ENCODE data around the gene MGAT4B. TPM values are rescaled to one million over a fixed set of nuclear protein-coding genes. Genes with fewer than 3 reads are reported as not detected.

The MGAT4B gene
- total RNA-seq, 1 experiment from 2014 or later: 406 TPM

DNA sequence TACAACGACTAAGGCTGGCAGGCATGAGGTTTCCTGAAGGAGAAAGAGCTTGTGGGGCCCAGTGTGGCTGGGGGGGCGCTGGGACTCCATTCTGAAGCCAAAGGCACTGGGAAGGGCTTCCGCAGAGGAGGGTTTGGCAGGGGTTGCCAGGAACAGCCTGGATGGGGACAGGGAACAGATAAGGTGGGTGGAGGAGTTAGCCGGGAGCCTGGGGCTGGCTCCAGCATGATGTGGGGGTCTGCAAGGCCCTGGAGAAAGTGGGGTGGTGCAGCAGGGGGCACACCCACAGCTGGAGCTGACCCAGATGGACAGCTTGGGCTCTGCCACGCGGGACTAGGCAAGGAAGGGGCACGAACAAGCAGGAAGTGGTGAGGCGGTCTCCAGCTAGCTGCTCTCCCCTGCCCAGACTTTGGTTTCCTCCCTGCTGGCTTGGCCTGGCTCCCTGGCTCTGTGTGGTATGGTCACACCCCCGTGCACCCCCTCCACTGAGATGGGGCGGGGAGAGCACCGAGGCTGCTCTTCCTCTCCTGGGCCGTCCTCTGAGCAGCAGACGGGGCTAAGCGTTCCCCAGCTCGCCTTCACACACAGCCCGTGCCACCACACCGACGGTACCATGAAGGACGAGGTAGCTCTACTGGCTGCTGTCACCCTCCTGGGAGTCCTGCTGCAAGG lies 13.1 kb downstream of the MGAT4B start, which contains the start of gene LTC4S:
LTC4S (plus strand) TSS at position 519 of the 672 bp plus-strand sequence; CDS start at position 614, 95 bp downstream.
- CTCF ChIA-PET: no interaction called here
- POLR2A ChIA-PET: interaction anchor here (1.1 kb wide), 1 partner anchor 14 kb away, joined by 3 read pairs; no protein-coding TSS in a partner anchor
- intact Hi-C loops (cut with micrococcal nuclease; ENCODE audit: unreplicated experiment) (no loop called here), in situ Hi-C loops (cut with HindIII; ENCODE audit: low pct_unique_long_range_greater_than_20kb, low sequenced_read_pairs) (no loop called here)
- Histone ChIP-seq H3K4me3 (ENCODE audit: low read depth in 2 of 2, low read length in 2 of 2) (no peak within 1 kb of the TSS; a peak in 1 of 4 replicates), H3K27ac (ENCODE audit: low read length) (no peak within 1 kb of the TSS), H3K4me1 (ENCODE audit: control insufficient read depth, insufficient read depth, low read length) (peaks cover 9% of the 10 kb centered on the region), H3K27me3 (ENCODE audit: control insufficient read depth, insufficient read depth, low read length) (no peaks in the 10 kb centered on the region), H3K9me3 (ENCODE audit: control insufficient read depth, insufficient read depth, low read depth, low read length) (no peaks in the 10 kb centered on the region), H3K36me3 (ENCODE audit: control insufficient read depth, insufficient read depth, low read length) (no peaks in the 10 kb centered on the region; the same call in 1 of the 2 replicates)
- BruUV-seq (replicated peaks): no TSS peak
- DNase-seq (ENCODE audit: low read depth, low spot score) (no peak), ATAC-seq (no peak)
- TF ChIP-seq, protein P1, sequence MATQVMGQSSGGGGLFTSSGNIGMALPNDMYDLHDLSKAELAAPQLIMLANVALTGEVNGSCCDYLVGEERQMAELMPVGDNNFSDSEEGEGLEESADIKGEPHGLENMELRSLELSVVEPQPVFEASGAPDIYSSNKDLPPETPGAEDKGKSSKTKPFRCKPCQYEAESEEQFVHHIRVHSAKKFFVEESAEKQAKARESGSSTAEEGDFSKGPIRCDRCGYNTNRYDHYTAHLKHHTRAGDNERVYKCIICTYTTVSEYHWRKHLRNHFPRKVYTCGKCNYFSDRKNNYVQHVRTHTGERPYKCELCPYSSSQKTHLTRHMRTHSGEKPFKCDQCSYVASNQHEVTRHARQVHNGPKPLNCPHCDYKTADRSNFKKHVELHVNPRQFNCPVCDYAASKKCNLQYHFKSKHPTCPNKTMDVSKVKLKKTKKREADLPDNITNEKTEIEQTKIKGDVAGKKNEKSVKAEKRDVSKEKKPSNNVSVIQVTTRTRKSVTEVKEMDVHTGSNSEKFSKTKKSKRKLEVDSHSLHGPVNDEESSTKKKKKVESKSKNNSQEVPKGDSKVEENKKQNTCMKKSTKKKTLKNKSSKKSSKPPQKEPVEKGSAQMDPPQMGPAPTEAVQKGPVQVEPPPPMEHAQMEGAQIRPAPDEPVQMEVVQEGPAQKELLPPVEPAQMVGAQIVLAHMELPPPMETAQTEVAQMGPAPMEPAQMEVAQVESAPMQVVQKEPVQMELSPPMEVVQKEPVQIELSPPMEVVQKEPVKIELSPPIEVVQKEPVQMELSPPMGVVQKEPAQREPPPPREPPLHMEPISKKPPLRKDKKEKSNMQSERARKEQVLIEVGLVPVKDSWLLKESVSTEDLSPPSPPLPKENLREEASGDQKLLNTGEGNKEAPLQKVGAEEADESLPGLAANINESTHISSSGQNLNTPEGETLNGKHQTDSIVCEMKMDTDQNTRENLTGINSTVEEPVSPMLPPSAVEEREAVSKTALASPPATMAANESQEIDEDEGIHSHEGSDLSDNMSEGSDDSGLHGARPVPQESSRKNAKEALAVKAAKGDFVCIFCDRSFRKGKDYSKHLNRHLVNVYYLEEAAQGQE (IDR thresholded peaks at IDR 0.05; ENCODE audit: insufficient read depth in 1 of 2, low read depth in 2 of 2, low read length in 1 of 2): no peak
- TF ChIP-seq POLR2AphosphoS5 (IDR thresholded peaks at IDR 0.05; ENCODE audit: low read depth, low read length) (no peak), TCF7L2 (IDR thresholded peaks at IDR 0.05; ENCODE audit: low read depth, low read length) (no peak), SIN3A (IDR thresholded peaks at IDR 0.05; ENCODE audit: borderline replicate concordance, insufficient read depth, low read depth, low read length) (no peak)
- TF ChIP-seq, protein P2, sequence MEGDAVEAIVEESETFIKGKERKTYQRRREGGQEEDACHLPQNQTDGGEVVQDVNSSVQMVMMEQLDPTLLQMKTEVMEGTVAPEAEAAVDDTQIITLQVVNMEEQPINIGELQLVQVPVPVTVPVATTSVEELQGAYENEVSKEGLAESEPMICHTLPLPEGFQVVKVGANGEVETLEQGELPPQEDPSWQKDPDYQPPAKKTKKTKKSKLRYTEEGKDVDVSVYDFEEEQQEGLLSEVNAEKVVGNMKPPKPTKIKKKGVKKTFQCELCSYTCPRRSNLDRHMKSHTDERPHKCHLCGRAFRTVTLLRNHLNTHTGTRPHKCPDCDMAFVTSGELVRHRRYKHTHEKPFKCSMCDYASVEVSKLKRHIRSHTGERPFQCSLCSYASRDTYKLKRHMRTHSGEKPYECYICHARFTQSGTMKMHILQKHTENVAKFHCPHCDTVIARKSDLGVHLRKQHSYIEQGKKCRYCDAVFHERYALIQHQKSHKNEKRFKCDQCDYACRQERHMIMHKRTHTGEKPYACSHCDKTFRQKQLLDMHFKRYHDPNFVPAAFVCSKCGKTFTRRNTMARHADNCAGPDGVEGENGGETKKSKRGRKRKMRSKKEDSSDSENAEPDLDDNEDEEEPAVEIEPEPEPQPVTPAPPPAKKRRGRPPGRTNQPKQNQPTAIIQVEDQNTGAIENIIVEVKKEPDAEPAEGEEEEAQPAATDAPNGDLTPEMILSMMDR (IDR thresholded peaks at IDR 0.05): no peak

- CTCF ChIA-PET: interaction anchor here (0.6 kb wide), 1 partner anchor 30 kb away, joined by 5 read pairs; no protein-coding TSS in a partner anchor
- no TSS peak for BruUV-seq (replicated peaks)
- POLR2A ChIA-PET: no interaction called here
- intact Hi-C loops (cut with micrococcal nuclease; ENCODE audit: unreplicated experiment) (no loop called here), in situ Hi-C loops (cut with HindIII; ENCODE audit: low pct_unique_long_range_greater_than_20kb, low sequenced_read_pairs) (no loop called here)
- TF ChIP-seq POLR2AphosphoS5 (IDR thresholded peaks at IDR 0.05; ENCODE audit: low read depth, low read length) (no peak), TCF7L2 (IDR thresholded peaks at IDR 0.05; ENCODE audit: low read depth, low read length) (no peak)
- TF ChIP-seq, protein P1 (IDR thresholded peaks at IDR 0.05; ENCODE audit: insufficient read depth in 1 of 2, low read depth in 2 of 2, low read length in 1 of 2): no peak
- ATAC-seq (no peak), DNase-seq (ENCODE audit: low read depth, low spot score) (no peak)
- H3K36me3 ChIP-seq (ENCODE audit: control insufficient read depth, insufficient read depth, low read length): no peaks in the 10 kb centered on the region
- H3K27me3 ChIP-seq (ENCODE audit: control insufficient read depth, insufficient read depth, low read length): no peaks in the 10 kb centered on the region
- H3K27ac ChIP-seq (ENCODE audit: low read length): no peak overlapping the region
- H3K4me3 ChIP-seq (ENCODE audit: low read depth in 2 of 2, low read length in 2 of 2): no peak overlapping the region
- H3K4me1 ChIP-seq (ENCODE audit: control insufficient read depth, insufficient read depth, low read length): peaks cover 9% of the 10 kb centered on the region
- H3K9me3 ChIP-seq (ENCODE audit: control insufficient read depth, insufficient read depth, low read depth, low read length): no peaks in the 10 kb centered on the region
These were observed 13.8 kb downstream of the MGAT4B start for GRCh38 chr5:179792612-179793467.

Data from Panc1 (cell line).